ENCODE data around the gene GRIA2.
"Not testable (repeated sequence)": the region's sequence is repeated elsewhere in the genome, so short reads cannot be mapped to it uniquely, and the experiment has no call there.

Gene GRIA2

GRCh38 chr4:157220371-157220881, at the start of gene GRIA2:
TSS of gene GRIA2 (plus strand) at chr4:157220728. CDS start at chr4:157221043, 315 bp downstream.
- DNase-seq: peak; percentile 14

- no peak for DNase-seq
These were observed 48.5 kb upstream of the GRIA2 start for GRCh38 chr4:157172011-157172410.

GRCh38 chr4:157180268-157180667, 40.3 kb upstream of the GRIA2 start:
- DNase-seq: not testable (repeated sequence)

- no peak for DNase-seq
These were observed 36.2 kb upstream of the GRIA2 start for GRCh38 chr4:157184300-157184699.

GRCh38 chr4:157185363-157185762, 35.2 kb upstream of the GRIA2 start:
- DNase-seq: no peak

GRCh38 chr4:157195374-157195773, 25.2 kb upstream of the GRIA2 start:
- DNase-seq: no peak

GRCh38 chr4:157196046-157196445, 24.5 kb upstream of the GRIA2 start:
- DNase-seq: no peak

GRCh38 chr4:157204634-157205244, 15.8 kb upstream of the GRIA2 start:
- no peak for DNase-seq

- no peak for DNase-seq
These were observed 2.8 kb upstream of the GRIA2 start for GRCh38 chr4:157217708-157218107.

- no peak for DNase-seq
These were observed 687 bp upstream of the GRIA2 start for GRCh38 chr4:157219711-157220370.

- no peak for DNase-seq
These were observed 932 bp downstream of the GRIA2 start for GRCh38 chr4:157221426-157221894.

GRCh38 chr4:157221895-157222770, 1.6 kb downstream of the GRIA2 start:
- DNase-seq: no peak

GRCh38 chr4:157222771-157223160, 2.2 kb downstream of the GRIA2 start:
- no peak for DNase-seq

- no peak for DNase-seq
These were observed 2.9 kb downstream of the GRIA2 start for GRCh38 chr4:157223456-157223855.

GRCh38 chr4:157225096-157225495, 4.6 kb downstream of the GRIA2 start:
- no peak for DNase-seq

- DNase-seq: no peak
These were observed 5.5 kb downstream of the GRIA2 start for GRCh38 chr4:157226035-157226434.

GRCh38 chr4:157226601-157227000, 6.1 kb downstream of the GRIA2 start:
- no peak for DNase-seq

GRCh38 chr4:157231525-157231924, 11.0 kb downstream of the GRIA2 start:
- no peak for DNase-seq

GRCh38 chr4:157242871-157243270, 22.3 kb downstream of the GRIA2 start:
- no peak for DNase-seq

- DNase-seq: no peak
These were observed 23.8 kb downstream of the GRIA2 start for GRCh38 chr4:157244348-157244747.

GRCh38 chr4:157245351-157245750, 24.8 kb downstream of the GRIA2 start:
- no peak for DNase-seq

- DNase-seq: no peak
These were observed 26.4 kb downstream of the GRIA2 start for GRCh38 chr4:157246964-157247363.

GRCh38 chr4:157258165-157258564, 37.6 kb downstream of the GRIA2 start:
- DNase-seq: not testable (repeated sequence)
